Progenitor cell of endocrine pancreas (in vitro differentiated cells): ENCODE results near the gene SFTPD. TPM values are rescaled to one million over a fixed set of nuclear protein-coding genes. Genes with fewer than 3 reads are reported as not detected.
"Not testable (repeated sequence)": the region's sequence is repeated elsewhere in the genome, so short reads cannot be mapped to it uniquely, and the experiment has no call there.

ENCODE experiments used
- DNase-seq: peaks from one replicate; pipeline ENCODE4 v3.0.0; 2021; ENCODE audit warnings: low spot score; ENCODE audit not compliant: unreplicated experiment
- H3K27ac Mint-ChIP-seq: 2 replicates; pipeline ENCODE4 v1.8.0; 2021; ENCODE audit warnings: mild to moderate bottlenecking, moderate library complexity, mixed read lengths
- H3K27me3 Mint-ChIP-seq: 2 replicates; pipeline ENCODE4 v1.8.0; 2021; ENCODE audit warnings: mixed read lengths
- H3K36me3 Mint-ChIP-seq: 2 replicates; pipeline ENCODE4 v1.8.0; 2022; ENCODE audit warnings: mixed read lengths; ENCODE audit not compliant: insufficient read depth
- H3K4me1 Mint-ChIP-seq: 2 replicates; pipeline ENCODE4 v1.8.0; 2021; ENCODE audit warnings: low read depth, mixed read lengths
- H3K4me3 Mint-ChIP-seq: 2 replicates; pipeline ENCODE4 v1.8.0; 2021; ENCODE audit warnings: low read depth, mild to moderate bottlenecking, moderate library complexity, mixed read lengths
- H3K9me3 Mint-ChIP-seq: 2 replicates; pipeline ENCODE4 v1.8.0; 2021; ENCODE audit warnings: low read depth, mixed read lengths
- CTCF ChIP-seq: fragments of 200-600 bp; sonication (generic); IDR thresholded peaks from one replicate; pipeline ENCODE4 v1.5.0; 2021; ENCODE audit warnings: antibody characterized with exemption, mild to moderate bottlenecking; ENCODE audit not compliant: unreplicated experiment
- total RNA-seq: library from RNA; stranded (reverse); gene quantifications from 2 replicates; pipeline ENCODE4 v1.2.1, GENCODE V29; 2021

The SFTPD gene
- total RNA-seq, 1 donor from 2014 or later, result 0.29 TPM

- peak overlapping the region; percentile 89 for H3K27ac Mint-ChIP-seq
- peaks cover 6% of the 10 kb centered on the region for H3K9me3 Mint-ChIP-seq
- no peak for TF ChIP-seq CTCF
- no peak for DNase-seq
- H3K36me3 Mint-ChIP-seq, result peaks cover 15% of the 10 kb centered on the region
- H3K4me1 Mint-ChIP-seq, result peaks cover 7% of the 10 kb centered on the region
- peak overlapping the region; percentile 98 for H3K4me3 Mint-ChIP-seq
- peaks cover 29% of the 10 kb centered on the region for H3K27me3 Mint-ChIP-seq
Measured at GRCh38 chr10:79905322-79906314, 43.3 kb downstream of the SFTPD start.

GRCh38 chr10:79904671-79905321 lies 44.1 kb downstream of the SFTPD start:
- peak; percentile 37 for DNase-seq
- Mint-ChIP-seq H3K9me3 (peaks cover 6% of the 10 kb centered on the region), H3K27me3 (peaks cover 30% of the 10 kb centered on the region), H3K4me1 (peaks cover 7% of the 10 kb centered on the region), H3K27ac (peak overlapping the region; percentile 89), H3K4me3 (peak overlapping the region; percentile 98), H3K36me3 (peaks cover 15% of the 10 kb centered on the region)
- TF ChIP-seq CTCF, result no peak

- H3K27me3 Mint-ChIP-seq, result peaks cover 34% of the 10 kb centered on the region
- not testable (repeated sequence) for DNase-seq, H3K4me3 Mint-ChIP-seq, H3K27ac Mint-ChIP-seq, H3K4me1 Mint-ChIP-seq, H3K9me3 Mint-ChIP-seq, H3K36me3 Mint-ChIP-seq
Measured at GRCh38 chr10:79901571-79901970, 47.3 kb downstream of the SFTPD start.

GRCh38 chr10:79898597-79899325 lies 50.1 kb downstream of the SFTPD start:
- no peak overlapping the region for H3K27ac Mint-ChIP-seq
- no peak overlapping the region for H3K4me3 Mint-ChIP-seq
- H3K9me3 Mint-ChIP-seq, result no peaks in the 10 kb centered on the region
- H3K27me3 Mint-ChIP-seq, result peaks cover 26% of the 10 kb centered on the region
- no peaks in the 10 kb centered on the region for H3K4me1 Mint-ChIP-seq
- no peak for DNase-seq
- H3K36me3 Mint-ChIP-seq, result no peaks in the 10 kb centered on the region
- no peak for TF ChIP-seq CTCF

- H3K4me3 Mint-ChIP-seq, H3K4me1 Mint-ChIP-seq, H3K27ac Mint-ChIP-seq, H3K36me3 Mint-ChIP-seq, DNase-seq, H3K9me3 Mint-ChIP-seq: not testable (repeated sequence)
- peaks cover 16% of the 10 kb centered on the region for H3K27me3 Mint-ChIP-seq
Measured at GRCh38 chr10:79892896-79893295, 56.0 kb downstream of the SFTPD start.

GRCh38 chr10:79890469-79890868 lies 58.4 kb downstream of the SFTPD start:
- H3K4me1 Mint-ChIP-seq, result no peaks in the 10 kb centered on the region
- TF ChIP-seq CTCF, result no peak
- peaks cover 22% of the 10 kb centered on the region for H3K27me3 Mint-ChIP-seq
- H3K36me3 Mint-ChIP-seq, result no peaks in the 10 kb centered on the region
- DNase-seq, result no peak
- H3K27ac Mint-ChIP-seq, result no peak overlapping the region
- H3K9me3 Mint-ChIP-seq, result no peaks in the 10 kb centered on the region
- H3K4me3 Mint-ChIP-seq, result no peak overlapping the region

- H3K4me1 Mint-ChIP-seq, H3K4me3 Mint-ChIP-seq, H3K27ac Mint-ChIP-seq, DNase-seq, H3K9me3 Mint-ChIP-seq, H3K36me3 Mint-ChIP-seq: not testable (repeated sequence)
- peaks cover 19% of the 10 kb centered on the region for H3K27me3 Mint-ChIP-seq
Measured at GRCh38 chr10:79888984-79889383, 59.9 kb downstream of the SFTPD start.
